Measurements from ENCODE around the gene KPNA6. TPM values are rescaled to one million over a fixed set of nuclear protein-coding genes. Genes with fewer than 3 reads are reported as not detected.

Gene KPNA6
- total and polyA plus RNA-seq, 10 of the 15 experiments (the other 5 are each of a cell fraction or from before 2014, with no cell fraction given), result 11.1 to 55.6 (median 25.9) TPM

GRCh38 chr1:32128479-32128878, 20.6 kb downstream of the KPNA6 start:
- RAD21 ChIA-PET (ENCODE audit: unreplicated experiment), result no interaction called here
- no peak for TF ChIP-seq RUNX3 (IDR thresholded peaks at IDR 0.05; ENCODE audit: low read length)
- TF ChIP-seq MEF2B (IDR thresholded peaks at IDR 0.05; ENCODE audit: partially characterized antibody, poor library complexity, severe bottlenecking), result no peak
- no peak for TF ChIP-seq RCOR1 (conservative IDR thresholded peaks at IDR 0.05; ENCODE audit: low read depth, low read length)
- no peak for TF ChIP-seq CREM (IDR thresholded peaks at IDR 0.05; ENCODE audit: low read depth)
- TF ChIP-seq CREB1 (IDR thresholded peaks at IDR 0.05; ENCODE audit: low read depth), result no peak
- TF ChIP-seq BMI1 (IDR thresholded peaks at IDR 0.05; ENCODE audit: borderline replicate concordance), result no peak
- TF ChIP-seq SPI1 (IDR thresholded peaks at IDR 0.05; ENCODE audit: borderline replicate concordance, insufficient read depth, low read depth, low read length), result no peak
- no peak for TF ChIP-seq TAF1 (IDR thresholded peaks at IDR 0.05; ENCODE audit: borderline replicate concordance, low read depth, low read length)
- no peak for TF ChIP-seq SKIL (IDR thresholded peaks at IDR 0.05; ENCODE audit: low read depth, poor library complexity, severe bottlenecking)
- Histone ChIP-seq H3K9me3 (replicated peaks; ENCODE audit: control insufficient read depth, insufficient read depth, low read length) (no peaks in the 10 kb centered on the region), H3K9ac (ENCODE audit: control insufficient read depth, insufficient read depth, low read length) (no peak overlapping the region), H3K4me3 (no peak overlapping the region), H4K20me1 (ENCODE audit: control insufficient read depth, insufficient read depth) (no peaks in the 10 kb centered on the region; the same call in 1 of the 2 replicates), H2AFZ (ENCODE audit: control insufficient read depth, low read depth, low read length) (no peak overlapping the region), H3K79me2 (ENCODE audit: control insufficient read depth, insufficient read depth, low read length) (peaks cover 28% of the 10 kb centered on the region), H3K27me3 (replicated peaks in 1 of 2; ENCODE audit: control insufficient read depth in 2 of 2, insufficient read depth in 2 of 2, low read length in 1 of 2) (no peaks in the 10 kb centered on the region), H3K36me3 (ENCODE audit: control insufficient read depth in 2 of 2, insufficient read depth in 2 of 2, low read length in 1 of 2) (peaks cover 2 to 3% of the 10 kb centered on the region in 2 experiments; a peak in 3 of 4 replicates), H3K4me2 (ENCODE audit: control insufficient read depth, insufficient read depth) (no peak overlapping the region), H3K27ac (ENCODE audit: control insufficient read depth, insufficient read depth) (no peak overlapping the region), H3K4me1 (ENCODE audit: control insufficient read depth, insufficient read depth, low read length) (no peaks in the 10 kb centered on the region; the same call in 1 of the 2 replicates)
- POLR2A ChIA-PET, result interaction anchor here (0.6 to 1.2 kb wide), 2 partner anchors 12 to 38 kb away, joined by 3 read pairs; no protein-coding TSS in a partner anchor
- no TSS peak for BruUV-seq (replicated peaks)
- 95% methylated on average over 1 of the region's 1 CpG for WGBS (ENCODE audit: insufficient coverage, insufficient replicate concordance, low lambda C conversion rate, missing lambda C conversion rate)
- FAIRE-seq (no peak), DNase-seq (ENCODE audit: low read depth, low spot score) (no peak), ATAC-seq (no peak)
- CTCF ChIA-PET, result interaction anchor here (0.6 to 1.5 kb wide), 9 partner anchors 10 to 415 kb away, joined by 3 to 9 read pairs (median 3); partner anchors contain the start of genes KPNA6 and TMEM39B
- in situ Hi-C loops (cut with MboI) (no loop called here), intact Hi-C loops (cut with micrococcal nuclease; ENCODE audit: unreplicated experiment) (no loop called here)
- SMC1A ChIA-PET (ENCODE audit: uncharacterized antibody, unreplicated experiment), result interaction anchor here (0.7 to 0.8 kb wide), 2 partner anchors 21 to 25 kb away, joined by 3 to 4 read pairs; no protein-coding TSS in a partner anchor
